Prostate gland (tissue), 2 donors: ENCODE measurements around the gene ST3GAL2.

ENCODE experiments used
- CTCF ChIP-seq, 4 experiments: fragments of 200-600 bp in 2 of 4; fragments of 450-650 bp in 2 of 4; sonication (generic) in 2 of 4; IDR thresholded peaks; 1 replicate in 3 of 4; 2 replicates in 1 of 4; pipeline ENCODE4 v1.5.1; 2016 to 2019; ENCODE audit warnings: antibody characterized with exemption in 4 of 4, mild to moderate bottlenecking in 2 of 4, moderate library complexity in 2 of 4
- POLR2A ChIP-seq: fragments of 450-650 bp; IDR thresholded peaks from one replicate; pipeline ENCODE4 v1.6.1; 2016; ENCODE audit warnings: antibody characterized with exemption, mild to moderate bottlenecking
- POLR2AphosphoS5 ChIP-seq: sonication (generic); formaldehyde crosslinking; IDR thresholded peaks from one replicate; pipeline ENCODE4 v1.6.1; 2017; ENCODE audit warnings: antibody characterized with exemption

DNA sequence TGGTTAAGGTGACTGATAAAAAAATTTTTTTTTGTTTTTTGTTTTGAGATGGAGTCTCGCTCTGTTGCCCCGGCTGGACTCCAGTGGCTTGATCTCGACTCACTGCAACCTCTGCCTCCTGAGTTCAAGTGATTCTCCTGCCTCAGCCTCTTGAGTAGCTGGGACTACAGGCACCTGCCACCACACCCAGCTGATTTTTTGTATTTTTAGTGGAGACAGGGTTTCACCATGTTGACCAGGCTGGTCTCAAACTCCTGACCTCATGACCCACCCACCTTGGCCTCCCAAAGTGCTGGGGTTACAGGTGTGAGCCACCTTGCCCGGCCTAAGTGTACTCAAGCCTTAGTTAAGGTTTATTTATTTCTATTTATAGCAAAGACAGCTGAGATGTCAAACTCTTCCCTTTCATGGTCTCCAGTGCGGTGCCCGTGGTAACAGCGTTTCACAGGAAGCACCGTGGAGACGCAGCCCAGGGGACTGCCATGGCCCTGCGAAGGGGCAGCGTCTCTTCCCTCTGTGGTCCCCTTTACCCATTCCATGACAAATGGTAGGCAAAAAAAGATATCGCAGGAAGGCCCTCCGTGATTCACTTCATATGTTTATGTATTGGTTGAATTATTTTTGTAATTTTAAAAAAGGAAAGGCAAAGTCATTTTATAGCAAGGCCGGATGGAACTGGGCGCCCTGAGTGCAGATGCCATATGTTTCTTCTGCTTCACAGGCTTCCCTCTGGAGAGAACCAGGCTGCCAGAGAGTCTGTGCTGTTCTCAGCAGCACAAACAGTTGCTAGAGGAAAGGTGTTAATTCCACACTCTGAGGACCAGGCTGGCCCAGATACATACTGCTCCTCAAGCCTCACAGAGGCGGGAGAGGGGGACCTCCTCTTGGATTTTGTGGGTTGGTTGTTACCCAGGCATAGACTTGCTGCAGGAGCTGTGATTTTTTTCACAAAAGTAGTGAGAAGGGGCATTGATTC lies 63.0 kb downstream of the ST3GAL2 start:
- no peak for TF ChIP-seq POLR2A
- TF ChIP-seq CTCF (IDR thresholded peaks at IDR 0.05): no peak
- TF ChIP-seq POLR2AphosphoS5: no peak
